IMR-90 (cell line): ENCODE results near the gene ADRA2C. TPM values are rescaled to one million over a fixed set of nuclear protein-coding genes. Genes with fewer than 3 reads are reported as not detected.

Experiments
- ATAC-seq: fragments of 200-7000 bp; cut with Tn5 transposase; 2 replicates; pipeline ENCODE4 v1.9.1; 2020; ENCODE audit warnings: low read depth, mild to moderate bottlenecking, moderate library complexity
- BruUV-seq: library from RNA; stranded (reverse); fragments of 400-500 nt; replicated peaks from 2 replicates; lab custom pipeline; 2021; lab: Mats Ljungman, UMichigan
- CTCF ChIA-PET: fragments of 300-600 bp; formaldehyde crosslinking; extraction: SDS; loops from one replicate; lab custom pipeline; 2021; ENCODE audit warnings: antibody characterized with exemption; lab: Yijun Ruan, JAX
- POLR2A ChIA-PET: fragments of 300-600 bp; sonication (Branson Sonifier 250); formaldehyde crosslinking; loops from one replicate; lab custom pipeline; 2022; ENCODE audit warnings: antibody characterized with exemption; ENCODE audit not compliant: unreplicated experiment; lab: Charles Lee
- DNase-seq: peaks from one replicate; pipeline ENCODE4 v3.0.0; 2013
- H2AFZ ChIP-seq: replicated peaks from 2 replicates; pipeline ENCODE3; 2013; ENCODE audit warnings: low read length, mild to moderate bottlenecking; ENCODE audit not compliant: poor library complexity
- H2AK5ac ChIP-seq: 2 replicates; pipeline ENCODE4 v1.6.1; 2013; ENCODE audit warnings: low read depth, low read length, inconsistent platforms
- H2AK9ac ChIP-seq: replicated peaks from 2 replicates; pipeline ENCODE3; 2013; ENCODE audit warnings: mild to moderate bottlenecking, low read depth, low read length, moderate library complexity; ENCODE audit not compliant: poor library complexity
- H2BK120ac ChIP-seq: 2 replicates; pipeline ENCODE4 v1.6.1; 2013; ENCODE audit warnings: low read depth, low read length, inconsistent platforms
- H2BK15ac ChIP-seq: 3 replicates; pipeline ENCODE4 v1.6.1; 2013; ENCODE audit warnings: low read depth, low read length, inconsistent platforms
- H2BK20ac ChIP-seq: 2 replicates; pipeline ENCODE4 v1.6.1; 2013; ENCODE audit warnings: low read depth, mild to moderate bottlenecking, inconsistent platforms, low read length, moderate library complexity
- H2BK5ac ChIP-seq: 2 replicates; pipeline ENCODE4 v1.6.1; 2013; ENCODE audit warnings: mild to moderate bottlenecking, low read depth, low read length, inconsistent platforms; ENCODE audit not compliant: poor library complexity, severe bottlenecking
- H3K14ac ChIP-seq: replicated peaks from 2 replicates; pipeline ENCODE4 v1.6.1; 2013; ENCODE audit warnings: low read depth, low read length, inconsistent platforms
- H3K18ac ChIP-seq: 2 replicates; pipeline ENCODE4 v1.6.1; 2013; ENCODE audit warnings: low read depth, low read length, control low read depth
- H3K23ac ChIP-seq: 2 replicates; pipeline ENCODE4 v1.6.1; 2013; ENCODE audit warnings: low read depth, low read length, inconsistent platforms
- H3K27ac ChIP-seq: 2 replicates; pipeline ENCODE4 v1.5.1; 2013; ENCODE audit warnings: mild to moderate bottlenecking, control low read depth, low read length; ENCODE audit not compliant: insufficient read depth
- H3K27me3 ChIP-seq: 2 replicates; pipeline ENCODE4 v1.6.1; 2013; ENCODE audit warnings: low read length; ENCODE audit not compliant: control insufficient read depth, insufficient read depth
- H3K36me3 ChIP-seq: 2 replicates; pipeline ENCODE4 v1.6.1; 2013; ENCODE audit warnings: low read length, mixed read lengths; ENCODE audit not compliant: control insufficient read depth, insufficient read depth
- H3K4ac ChIP-seq: 2 replicates; pipeline ENCODE4 v1.6.1; 2013; ENCODE audit warnings: low read depth, low read length, inconsistent platforms
- H3K4me1 ChIP-seq: 2 replicates; pipeline ENCODE4 v1.6.1; 2013; ENCODE audit warnings: low read length, mixed read lengths; ENCODE audit not compliant: control insufficient read depth, insufficient read depth
- H3K4me2 ChIP-seq: 2 replicates; pipeline ENCODE4 v1.6.1; 2013; ENCODE audit warnings: low read depth, mild to moderate bottlenecking, control low read depth, low read length, moderate library complexity
- H3K4me3 ChIP-seq: 2 replicates; pipeline ENCODE4 v1.5.1; 2013; ENCODE audit warnings: low read depth, mild to moderate bottlenecking, control low read depth, low read length, moderate library complexity; ENCODE audit not compliant: insufficient read depth
- H3K56ac ChIP-seq: 2 replicates; pipeline ENCODE4 v1.6.1; 2013; ENCODE audit warnings: low read length, inconsistent platforms; ENCODE audit not compliant: insufficient read depth; ENCODE audit errors: extremely low read depth
- H3K79me1 ChIP-seq, 2 experiments: 2 replicates each; pipeline ENCODE4 v1.6.1; 2013; ENCODE audit warnings: low read length in 2 of 2, inconsistent platforms in 1 of 2, low read depth in 1 of 2
- H3K9ac ChIP-seq: 2 replicates; pipeline ENCODE4 v1.6.1; 2013; ENCODE audit warnings: low read depth, low read length, control low read depth
- H3K9me1 ChIP-seq: 2 replicates; pipeline ENCODE4 v1.6.1; 2013; ENCODE audit warnings: low read length, inconsistent platforms; ENCODE audit not compliant: insufficient read depth
- H3K9me3 ChIP-seq: 2 replicates; pipeline ENCODE4 v1.6.1; 2013; ENCODE audit warnings: low read length; ENCODE audit not compliant: control insufficient read depth, insufficient read depth
- H4K20me1 ChIP-seq: 2 replicates; pipeline ENCODE4 v1.6.1; 2013; ENCODE audit warnings: low read length, inconsistent platforms; ENCODE audit not compliant: insufficient read depth
- H4K5ac ChIP-seq: 2 replicates; pipeline ENCODE4 v1.6.1; 2013; ENCODE audit warnings: mild to moderate bottlenecking, low read depth, low read length, control low read depth
- H4K8ac ChIP-seq, 2 experiments: 2 replicates each; pipeline ENCODE4 v1.6.1; 2013; ENCODE audit warnings: low read depth in 2 of 2, low read length in 2 of 2, control low read depth in 1 of 2, inconsistent platforms in 1 of 2
- H4K91ac ChIP-seq: 2 replicates; pipeline ENCODE4 v1.6.1; 2013; ENCODE audit warnings: low read depth, low read length, inconsistent platforms; ENCODE audit not compliant: insufficient read depth
- CEBPB ChIP-seq: IDR thresholded peaks from 2 replicates; pipeline ENCODE4 v1.6.1; 2012; ENCODE audit warnings: low read depth, low read length, improper control_type of control experiment
- WGBS, 2 experiments: methylation state at CpG; one replicate each; pipeline versions ENCODE4 v1.1.5 to v1.1.7; 2013; ENCODE audit warnings: missing lambda C conversion rate in 2 of 2; ENCODE audit not compliant: insufficient read length in 1 of 2; ENCODE audit errors: extremely low coverage in 2 of 2; 5-methylcytosine and 5-hydroxymethylcytosine counted together
- dilution Hi-C: fragments of 300-500 bp; cut with HindIII; formaldehyde crosslinking; loops from one replicate; pipeline ENCODE4 v1.14.3; 2018; ENCODE audit warnings: low sequenced_read_pairs; ENCODE audit not compliant: unreplicated experiment
- in situ Hi-C: fragments of 300-500 bp; cut with MboI; formaldehyde crosslinking; loops from 3 replicates; pipeline ENCODE4 v1.14.3; 2019; ENCODE audit warnings: low sequenced_read_pairs, inconsistent platforms, mixed read lengths
- intact Hi-C: fragments of 100-400 bp; cut with micrococcal nuclease; formaldehyde crosslinking; loops from 2 replicates; pipeline ENCODE4 v1.10.0; 2022
- polyA plus RNA-seq, 3 experiments: library from polyadenylated mRNA; depleted of rRNA; stranded (reverse); fragments of >200 nt; gene quantifications; 2 replicates each; pipeline ENCODE4 v1.2.3, GENCODE V29; 2012; ENCODE audit warnings: low replicate concordance in 1 of 3
- total RNA-seq: library from RNA; depleted of rRNA; stranded (reverse); fragments of >200 nt; gene quantifications from 2 replicates; pipeline ENCODE4 v1.2.3, GENCODE V29; 2012
- TF ChIP-seq, protein P1 (sequence below): conservative IDR thresholded peaks from 2 replicates; pipeline ENCODE4 v1.5.1; 2012; ENCODE audit warnings: mild to moderate bottlenecking, low read depth, low read length, improper control_type of control experiment

ADRA2C gene
- total and polyA plus RNA-seq, 2 of the 4 experiments (the other 2 are of a cell fraction) = under 0.01 to 0.14 TPM

DNA sequence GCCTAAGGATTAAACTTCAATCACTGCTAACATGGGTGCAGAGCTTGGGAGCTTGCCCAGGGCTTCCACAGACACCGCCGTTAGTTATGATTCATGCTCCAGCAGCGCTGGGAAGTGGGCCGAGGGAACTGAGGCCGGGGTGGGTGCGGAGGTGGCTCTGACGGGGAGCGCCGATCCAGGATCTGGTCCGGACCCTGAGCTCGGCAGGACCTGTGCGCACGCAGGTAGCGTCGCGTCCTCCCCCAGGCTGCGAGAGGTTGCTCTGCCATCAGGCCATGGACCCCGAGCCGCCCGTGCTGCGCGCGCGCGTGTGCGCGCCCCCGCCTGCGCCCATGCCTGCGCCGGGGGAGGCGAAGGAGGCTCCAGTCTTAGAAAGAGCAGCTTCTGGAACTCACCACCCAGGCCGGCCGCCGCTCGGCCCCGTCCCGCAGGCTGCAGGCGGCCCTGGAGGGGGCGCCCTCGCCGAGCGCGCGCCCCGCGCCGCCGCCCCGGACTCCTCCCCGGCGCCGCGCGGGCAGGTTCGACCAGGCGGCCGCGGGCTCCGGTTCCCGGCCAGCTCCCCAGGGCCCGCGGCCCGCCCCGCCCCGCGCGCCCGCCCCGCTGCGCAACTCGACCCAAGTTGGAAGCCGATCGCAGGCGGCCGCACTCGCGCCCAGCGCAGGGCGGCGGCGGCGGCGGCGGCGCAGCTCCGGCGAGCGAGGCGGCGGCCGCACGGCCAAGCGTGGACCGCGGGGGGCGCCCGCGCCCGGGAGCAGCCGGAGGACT, 732 bp upstream of the ADRA2C start:
- peak overlapping the region; percentile 88 for H3K4me2 ChIP-seq
- 0% methylated on average over 41 of the region's 101 CpGs; no CpG with 5 or more reads in 1 of the 2 experiments for WGBS, 2 experiments
- no peak overlapping the region for H3K27ac ChIP-seq
- peak overlapping the region; percentile 80 for H2AFZ ChIP-seq
- no peak overlapping the region for H3K14ac ChIP-seq
- TF ChIP-seq CEBPB = no peak
- TF ChIP-seq, protein P1, sequence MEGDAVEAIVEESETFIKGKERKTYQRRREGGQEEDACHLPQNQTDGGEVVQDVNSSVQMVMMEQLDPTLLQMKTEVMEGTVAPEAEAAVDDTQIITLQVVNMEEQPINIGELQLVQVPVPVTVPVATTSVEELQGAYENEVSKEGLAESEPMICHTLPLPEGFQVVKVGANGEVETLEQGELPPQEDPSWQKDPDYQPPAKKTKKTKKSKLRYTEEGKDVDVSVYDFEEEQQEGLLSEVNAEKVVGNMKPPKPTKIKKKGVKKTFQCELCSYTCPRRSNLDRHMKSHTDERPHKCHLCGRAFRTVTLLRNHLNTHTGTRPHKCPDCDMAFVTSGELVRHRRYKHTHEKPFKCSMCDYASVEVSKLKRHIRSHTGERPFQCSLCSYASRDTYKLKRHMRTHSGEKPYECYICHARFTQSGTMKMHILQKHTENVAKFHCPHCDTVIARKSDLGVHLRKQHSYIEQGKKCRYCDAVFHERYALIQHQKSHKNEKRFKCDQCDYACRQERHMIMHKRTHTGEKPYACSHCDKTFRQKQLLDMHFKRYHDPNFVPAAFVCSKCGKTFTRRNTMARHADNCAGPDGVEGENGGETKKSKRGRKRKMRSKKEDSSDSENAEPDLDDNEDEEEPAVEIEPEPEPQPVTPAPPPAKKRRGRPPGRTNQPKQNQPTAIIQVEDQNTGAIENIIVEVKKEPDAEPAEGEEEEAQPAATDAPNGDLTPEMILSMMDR = 0 out of 2 replicates have a peak, but pooled peaks have one; percentile 23
- in situ Hi-C loops = no loop called here
- H3K36me3 ChIP-seq = no peaks in the 10 kb centered on the region
- peaks cover 58% of the 10 kb centered on the region for H3K27me3 ChIP-seq
- no peak overlapping the region for H2AK5ac ChIP-seq
- no peak overlapping the region for H2BK20ac ChIP-seq
- CTCF ChIA-PET = interaction anchor here (1.0 to 1.3 kb wide), 2 partner anchors 17 to 115 kb away, joined by 3 to 5 read pairs; no protein-coding TSS in a partner anchor
- no peak overlapping the region for H2BK120ac ChIP-seq
- no peak overlapping the region for H2BK15ac ChIP-seq
- POLR2A ChIA-PET = no interaction called here
- H4K5ac ChIP-seq = no peak overlapping the region
- H4K8ac ChIP-seq = no peak overlapping the region
- no peak overlapping the region for H3K23ac ChIP-seq
- no peak overlapping the region for H4K91ac ChIP-seq
- H4K20me1 ChIP-seq = no peaks in the 10 kb centered on the region
- H3K4ac ChIP-seq = no peak overlapping the region
- BruUV-seq = no TSS peak
- H2AK9ac ChIP-seq = peak overlapping the region; percentile 37
- ATAC-seq (peak; percentile 87), DNase-seq (peak; percentile 42)
- H3K56ac ChIP-seq = no peak overlapping the region
- H3K9me3 ChIP-seq = no peaks in the 10 kb centered on the region
- no peaks in the 10 kb centered on the region for H3K79me1 ChIP-seq
- intact Hi-C loops = loop anchor here (5.0 kb wide), 1 partner anchor 182 kb away; no protein-coding TSS in a partner anchor
- no peaks in the 10 kb centered on the region for H3K9me1 ChIP-seq
- no peak overlapping the region for H2BK5ac ChIP-seq
- peak overlapping the region; percentile 18; the same call in 1 of the 2 replicates for H3K4me3 ChIP-seq
- H3K4me1 ChIP-seq = peaks cover 2% of the 10 kb centered on the region; the same call in 1 of the 2 replicates
- no peak overlapping the region for H3K18ac ChIP-seq
- H3K9ac ChIP-seq = no peak overlapping the region
- dilution Hi-C loops = no loop called here
